ENCODE results near the gene FBXW11.

GRCh38 chr5:171813813-171814490 is 192.5 kb downstream of the FBXW11 start:
- TF ChIP-seq EZH2phosphoT487 (IDR thresholded peaks at IDR 0.05; ENCODE audit: borderline replicate concordance, low read length) (no peak), CTCF (IDR thresholded peaks at IDR 0.05; ENCODE audit: low read depth, low read length, poor library complexity, severe bottlenecking) (no peak)
